A673 (cell line): ENCODE data around the gene BMERB1.
"Not testable (repeated sequence)": the region's sequence is repeated elsewhere in the genome, so short reads cannot be mapped to it uniquely, and the experiment has no call there.

ENCODE experiments used
- EZH2 ChIP-seq: fragments of 200-600 bp; sonication (generic); IDR thresholded peaks from 2 replicates; pipeline ENCODE4 v1.6.1; 2017; ENCODE audit warnings: borderline replicate concordance, low read depth, mild to moderate bottlenecking, mixed read lengths, antibody characterized with exemption, low read length; ENCODE audit not compliant: poor library complexity, severe bottlenecking
- TF ChIP-seq, protein P1 (sequence below): fragments of 300-800, 200-600 bp; sonication (generic); conservative IDR thresholded peaks from 2 replicates; pipeline ENCODE4 v1.5.1; 2017; ENCODE audit warnings: low read depth, mild to moderate bottlenecking, antibody characterized with exemption, low read length, moderate library complexity, mixed read lengths

- TF ChIP-seq EZH2, result not testable (repeated sequence)
- TF ChIP-seq, protein P1, sequence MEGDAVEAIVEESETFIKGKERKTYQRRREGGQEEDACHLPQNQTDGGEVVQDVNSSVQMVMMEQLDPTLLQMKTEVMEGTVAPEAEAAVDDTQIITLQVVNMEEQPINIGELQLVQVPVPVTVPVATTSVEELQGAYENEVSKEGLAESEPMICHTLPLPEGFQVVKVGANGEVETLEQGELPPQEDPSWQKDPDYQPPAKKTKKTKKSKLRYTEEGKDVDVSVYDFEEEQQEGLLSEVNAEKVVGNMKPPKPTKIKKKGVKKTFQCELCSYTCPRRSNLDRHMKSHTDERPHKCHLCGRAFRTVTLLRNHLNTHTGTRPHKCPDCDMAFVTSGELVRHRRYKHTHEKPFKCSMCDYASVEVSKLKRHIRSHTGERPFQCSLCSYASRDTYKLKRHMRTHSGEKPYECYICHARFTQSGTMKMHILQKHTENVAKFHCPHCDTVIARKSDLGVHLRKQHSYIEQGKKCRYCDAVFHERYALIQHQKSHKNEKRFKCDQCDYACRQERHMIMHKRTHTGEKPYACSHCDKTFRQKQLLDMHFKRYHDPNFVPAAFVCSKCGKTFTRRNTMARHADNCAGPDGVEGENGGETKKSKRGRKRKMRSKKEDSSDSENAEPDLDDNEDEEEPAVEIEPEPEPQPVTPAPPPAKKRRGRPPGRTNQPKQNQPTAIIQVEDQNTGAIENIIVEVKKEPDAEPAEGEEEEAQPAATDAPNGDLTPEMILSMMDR, result not testable (repeated sequence)
Measured at GRCh38 chr16:15442140-15442539, 7.8 kb downstream of the BMERB1 start.
